Measurements from ENCODE around the gene CACNG4.
"Not testable (repeated sequence)": the region's sequence is repeated elsewhere in the genome, so short reads cannot be mapped to it uniquely, and the experiment has no call there.

The CACNG4 gene

DNA sequence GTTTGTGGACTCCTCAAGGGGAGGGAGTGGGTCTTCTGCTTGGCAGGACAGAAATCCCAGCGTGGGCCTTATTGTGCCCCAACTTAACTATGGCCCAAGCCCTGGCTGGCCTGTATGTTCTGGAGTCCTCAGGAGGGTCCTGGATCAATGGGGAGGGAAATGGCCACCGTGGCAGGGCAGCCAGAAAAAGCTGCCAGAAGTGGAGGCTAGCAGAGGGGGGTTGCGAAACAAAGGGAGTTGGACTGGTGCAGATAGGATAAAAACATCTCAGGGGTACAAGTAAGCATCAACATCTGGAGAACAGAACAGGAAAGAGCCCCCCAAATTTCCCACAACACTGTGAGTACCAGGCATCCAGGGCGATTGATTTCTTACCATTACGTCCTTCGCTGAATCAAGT is 76.1 kb downstream of the CACNG4 start:
- H3K36me3 ChIP-seq (ENCODE audit: insufficient read depth, low read length): no peaks in the 10 kb centered on the region
- no peak overlapping the region for H3K4me2 ChIP-seq (ENCODE audit: low read depth, low read length, poor library complexity, severe bottlenecking)
- no peaks in the 10 kb centered on the region for H3K4me1 ChIP-seq (ENCODE audit: insufficient read depth, low read length, poor library complexity, severe bottlenecking)
- H3K9me3 ChIP-seq (ENCODE audit: insufficient read depth, low read depth, low read length): no peaks in the 10 kb centered on the region
- no peaks in the 10 kb centered on the region for H4K20me1 ChIP-seq (ENCODE audit: insufficient read depth, low read length, poor library complexity, severe bottlenecking)
- H3F3A ChIP-seq (ENCODE audit: low read depth): no peaks in the 10 kb centered on the region
- H3K9ac ChIP-seq (ENCODE audit: low read depth, low read length, poor library complexity, severe bottlenecking): no peak overlapping the region
- TF ChIP-seq EZH2phosphoT487 (IDR thresholded peaks at IDR 0.05; ENCODE audit: borderline replicate concordance): no peak
- TF ChIP-seq, protein P1, sequence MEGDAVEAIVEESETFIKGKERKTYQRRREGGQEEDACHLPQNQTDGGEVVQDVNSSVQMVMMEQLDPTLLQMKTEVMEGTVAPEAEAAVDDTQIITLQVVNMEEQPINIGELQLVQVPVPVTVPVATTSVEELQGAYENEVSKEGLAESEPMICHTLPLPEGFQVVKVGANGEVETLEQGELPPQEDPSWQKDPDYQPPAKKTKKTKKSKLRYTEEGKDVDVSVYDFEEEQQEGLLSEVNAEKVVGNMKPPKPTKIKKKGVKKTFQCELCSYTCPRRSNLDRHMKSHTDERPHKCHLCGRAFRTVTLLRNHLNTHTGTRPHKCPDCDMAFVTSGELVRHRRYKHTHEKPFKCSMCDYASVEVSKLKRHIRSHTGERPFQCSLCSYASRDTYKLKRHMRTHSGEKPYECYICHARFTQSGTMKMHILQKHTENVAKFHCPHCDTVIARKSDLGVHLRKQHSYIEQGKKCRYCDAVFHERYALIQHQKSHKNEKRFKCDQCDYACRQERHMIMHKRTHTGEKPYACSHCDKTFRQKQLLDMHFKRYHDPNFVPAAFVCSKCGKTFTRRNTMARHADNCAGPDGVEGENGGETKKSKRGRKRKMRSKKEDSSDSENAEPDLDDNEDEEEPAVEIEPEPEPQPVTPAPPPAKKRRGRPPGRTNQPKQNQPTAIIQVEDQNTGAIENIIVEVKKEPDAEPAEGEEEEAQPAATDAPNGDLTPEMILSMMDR (conservative IDR thresholded peaks at IDR 0.05; ENCODE audit: low read length): no peak
- no peaks in the 10 kb centered on the region for H3K27me3 ChIP-seq (ENCODE audit: insufficient read depth, low read length, poor library complexity, severe bottlenecking)
- no peak overlapping the region for H3K4me3 ChIP-seq (ENCODE audit: low read length, poor library complexity, severe bottlenecking)
- no peaks in the 10 kb centered on the region for H3K79me2 ChIP-seq (ENCODE audit: insufficient read depth, low read length)
- H2AFZ ChIP-seq (ENCODE audit: low read length): no peak overlapping the region
- no peaks in the 10 kb centered on the region for H3K9me2 ChIP-seq (replicated peaks; ENCODE audit: low read depth, low read length)

DNA sequence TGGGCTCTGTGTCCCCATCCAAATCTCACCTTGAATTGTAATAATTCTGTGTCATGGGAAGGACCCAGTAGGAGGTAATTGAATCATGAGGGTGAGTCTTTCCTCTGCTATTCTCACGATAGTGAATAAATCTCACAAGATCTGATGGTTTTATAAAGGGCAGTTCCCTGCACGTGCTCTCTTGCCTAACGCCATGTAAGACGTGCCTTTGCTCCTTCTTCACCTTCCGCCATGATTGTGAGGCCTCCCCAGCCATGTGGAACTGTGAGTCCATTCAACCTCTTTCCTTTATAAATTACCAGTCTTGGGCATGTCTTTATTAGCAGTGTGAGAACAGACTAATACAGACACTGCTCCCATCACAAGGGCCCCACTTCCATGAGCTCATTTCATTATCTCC is 76.6 kb downstream of the CACNG4 start:
- not testable (repeated sequence) for H3K4me1 ChIP-seq (ENCODE audit: insufficient read depth, low read length, poor library complexity, severe bottlenecking); H2AFZ ChIP-seq (ENCODE audit: low read length); H3K4me2 ChIP-seq (ENCODE audit: low read depth, low read length, poor library complexity, severe bottlenecking); H3K27me3 ChIP-seq (ENCODE audit: insufficient read depth, low read length, poor library complexity, severe bottlenecking); H3K9me3 ChIP-seq (ENCODE audit: insufficient read depth, low read depth, low read length); H3K36me3 ChIP-seq (ENCODE audit: insufficient read depth, low read length); H3K9ac ChIP-seq (ENCODE audit: low read depth, low read length, poor library complexity, severe bottlenecking); H4K20me1 ChIP-seq (ENCODE audit: insufficient read depth, low read length, poor library complexity, severe bottlenecking); H3K9me2 ChIP-seq (replicated peaks; ENCODE audit: low read depth, low read length); H3F3A ChIP-seq (ENCODE audit: low read depth); H3K4me3 ChIP-seq (ENCODE audit: low read length, poor library complexity, severe bottlenecking); H3K79me2 ChIP-seq (ENCODE audit: insufficient read depth, low read length)

DNA sequence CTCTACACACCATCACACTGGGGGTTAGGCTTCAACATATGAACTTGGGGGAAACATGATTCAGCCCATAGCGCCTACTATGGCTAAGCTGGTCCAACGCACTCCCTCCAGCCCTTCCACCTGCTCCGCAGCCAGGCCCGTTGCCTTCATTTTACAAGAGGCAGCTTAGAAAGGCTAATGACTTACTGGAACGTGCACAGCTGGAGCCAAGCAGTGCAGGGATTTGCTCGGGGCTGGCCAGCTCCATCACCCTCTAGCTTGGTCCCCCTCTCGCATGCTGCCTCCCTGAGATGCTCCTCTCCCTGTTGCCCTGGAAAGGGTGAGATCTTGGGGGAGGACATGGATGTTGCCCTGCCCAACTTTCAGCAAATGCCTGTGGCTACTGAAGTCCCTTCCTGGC is 77.0 kb downstream of the CACNG4 start:
- Histone ChIP-seq H3K27me3 (ENCODE audit: insufficient read depth, low read length, poor library complexity, severe bottlenecking) (no peaks in the 10 kb centered on the region), H2AFZ (ENCODE audit: low read length) (no peak overlapping the region), H3F3A (ENCODE audit: low read depth) (no peaks in the 10 kb centered on the region), H3K9me3 (ENCODE audit: insufficient read depth, low read depth, low read length) (no peaks in the 10 kb centered on the region), H3K9me2 (replicated peaks; ENCODE audit: low read depth, low read length) (no peaks in the 10 kb centered on the region), H3K9ac (ENCODE audit: low read depth, low read length, poor library complexity, severe bottlenecking) (no peak overlapping the region), H3K4me2 (ENCODE audit: low read depth, low read length, poor library complexity, severe bottlenecking) (no peak overlapping the region), H4K20me1 (ENCODE audit: insufficient read depth, low read length, poor library complexity, severe bottlenecking) (no peaks in the 10 kb centered on the region), H3K4me3 (ENCODE audit: low read length, poor library complexity, severe bottlenecking) (no peak overlapping the region), H3K79me2 (ENCODE audit: insufficient read depth, low read length) (no peaks in the 10 kb centered on the region), H3K36me3 (ENCODE audit: insufficient read depth, low read length) (no peaks in the 10 kb centered on the region), H3K4me1 (ENCODE audit: insufficient read depth, low read length, poor library complexity, severe bottlenecking) (no peaks in the 10 kb centered on the region)
- TF ChIP-seq, protein P1 (conservative IDR thresholded peaks at IDR 0.05; ENCODE audit: low read length): no peak
- no peak for TF ChIP-seq EZH2phosphoT487 (IDR thresholded peaks at IDR 0.05; ENCODE audit: borderline replicate concordance)
